Peyer's patch (tissue), 4 donors: ENCODE results near the gene LRP1-AS.

Source experiments
- CTCF ChIP-seq, 6 experiments: fragments of 450-650 bp in 4 of 6; fragments of 200-600 bp in 2 of 6; sonication (generic) in 1 of 6; IDR thresholded peaks; one replicate each; pipeline ENCODE4 v1.5.1; 2017 to 2019; ENCODE audit warnings: antibody characterized with exemption in 6 of 6, mild to moderate bottlenecking in 3 of 6, moderate library complexity in 1 of 6
- POLR2A ChIP-seq, 2 donors: fragments of 450-650 bp; IDR thresholded peaks; one replicate each; pipeline ENCODE4 v1.5.1; 2017; ENCODE audit warnings: antibody characterized with exemption in 2 of 2, mild to moderate bottlenecking in 2 of 2, moderate library complexity in 2 of 2

DNA sequence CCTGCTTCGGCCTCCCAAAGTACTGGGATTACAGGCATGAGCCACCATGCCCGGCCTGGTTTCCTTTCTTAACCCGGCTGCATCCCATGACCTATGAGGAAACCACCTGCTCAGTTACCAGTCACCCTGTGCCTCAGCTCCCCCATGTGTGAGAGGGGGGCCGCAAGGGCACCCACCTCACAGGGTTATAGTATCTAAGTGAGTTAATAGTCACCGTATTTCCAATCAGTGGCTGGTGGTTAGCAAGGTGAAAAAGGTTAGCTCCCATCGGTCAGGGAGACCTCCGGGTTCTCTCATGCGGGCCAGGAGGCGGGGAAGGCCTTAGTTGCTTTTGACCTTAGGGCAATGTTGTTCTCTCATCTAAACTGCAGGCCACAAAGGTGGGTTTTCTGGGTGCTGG lies 12.5 kb downstream of the LRP1-AS start:
- TF ChIP-seq CTCF (IDR thresholded peaks at IDR 0.05) (no peak), POLR2A (IDR thresholded peaks at IDR 0.05) (no peak)
